IMR-90 (cell line): Measurements from ENCODE around the gene ABCG8. TPM values are rescaled to one million over a fixed set of nuclear protein-coding genes. Genes with fewer than 3 reads are reported as not detected.

Experiments
- ATAC-seq: fragments of 200-7000 bp; cut with Tn5 transposase; 2 replicates; pipeline ENCODE4 v1.9.1; 2020; ENCODE audit warnings: low read depth, mild to moderate bottlenecking, moderate library complexity
- BruUV-seq: library from RNA; stranded (reverse); fragments of 400-500 nt; replicated peaks from 2 replicates; lab custom pipeline; 2021; lab: Mats Ljungman, UMichigan
- CTCF ChIA-PET: fragments of 300-600 bp; formaldehyde crosslinking; extraction: SDS; loops from one replicate; lab custom pipeline; 2021; ENCODE audit warnings: antibody characterized with exemption; lab: Yijun Ruan, JAX
- POLR2A ChIA-PET: fragments of 300-600 bp; sonication (Branson Sonifier 250); formaldehyde crosslinking; loops from one replicate; lab custom pipeline; 2022; ENCODE audit warnings: antibody characterized with exemption; ENCODE audit not compliant: unreplicated experiment; lab: Charles Lee
- DNase-seq: peaks from one replicate; pipeline ENCODE4 v3.0.0; 2013
- H2AFZ ChIP-seq: replicated peaks from 2 replicates; pipeline ENCODE3; 2013; ENCODE audit warnings: low read length, mild to moderate bottlenecking; ENCODE audit not compliant: poor library complexity
- H2AK5ac ChIP-seq: 2 replicates; pipeline ENCODE4 v1.6.1; 2013; ENCODE audit warnings: low read depth, low read length, inconsistent platforms
- H2AK9ac ChIP-seq: replicated peaks from 2 replicates; pipeline ENCODE3; 2013; ENCODE audit warnings: mild to moderate bottlenecking, low read depth, low read length, moderate library complexity; ENCODE audit not compliant: poor library complexity
- H2BK120ac ChIP-seq: 2 replicates; pipeline ENCODE4 v1.6.1; 2013; ENCODE audit warnings: low read depth, low read length, inconsistent platforms
- H2BK15ac ChIP-seq: 3 replicates; pipeline ENCODE4 v1.6.1; 2013; ENCODE audit warnings: low read depth, low read length, inconsistent platforms
- H2BK20ac ChIP-seq: 2 replicates; pipeline ENCODE4 v1.6.1; 2013; ENCODE audit warnings: low read depth, mild to moderate bottlenecking, inconsistent platforms, low read length, moderate library complexity
- H2BK5ac ChIP-seq: 2 replicates; pipeline ENCODE4 v1.6.1; 2013; ENCODE audit warnings: mild to moderate bottlenecking, low read depth, low read length, inconsistent platforms; ENCODE audit not compliant: poor library complexity, severe bottlenecking
- H3K14ac ChIP-seq: replicated peaks from 2 replicates; pipeline ENCODE4 v1.6.1; 2013; ENCODE audit warnings: low read depth, low read length, inconsistent platforms
- H3K18ac ChIP-seq: 2 replicates; pipeline ENCODE4 v1.6.1; 2013; ENCODE audit warnings: low read depth, low read length, control low read depth
- H3K23ac ChIP-seq: 2 replicates; pipeline ENCODE4 v1.6.1; 2013; ENCODE audit warnings: low read depth, low read length, inconsistent platforms
- H3K27ac ChIP-seq: 2 replicates; pipeline ENCODE4 v1.5.1; 2013; ENCODE audit warnings: mild to moderate bottlenecking, control low read depth, low read length; ENCODE audit not compliant: insufficient read depth
- H3K27me3 ChIP-seq: 2 replicates; pipeline ENCODE4 v1.6.1; 2013; ENCODE audit warnings: low read length; ENCODE audit not compliant: control insufficient read depth, insufficient read depth
- H3K36me3 ChIP-seq: 2 replicates; pipeline ENCODE4 v1.6.1; 2013; ENCODE audit warnings: low read length, mixed read lengths; ENCODE audit not compliant: control insufficient read depth, insufficient read depth
- H3K4ac ChIP-seq: 2 replicates; pipeline ENCODE4 v1.6.1; 2013; ENCODE audit warnings: low read depth, low read length, inconsistent platforms
- H3K4me1 ChIP-seq: 2 replicates; pipeline ENCODE4 v1.6.1; 2013; ENCODE audit warnings: low read length, mixed read lengths; ENCODE audit not compliant: control insufficient read depth, insufficient read depth
- H3K4me2 ChIP-seq: 2 replicates; pipeline ENCODE4 v1.6.1; 2013; ENCODE audit warnings: low read depth, mild to moderate bottlenecking, control low read depth, low read length, moderate library complexity
- H3K4me3 ChIP-seq: 2 replicates; pipeline ENCODE4 v1.5.1; 2013; ENCODE audit warnings: low read depth, mild to moderate bottlenecking, control low read depth, low read length, moderate library complexity; ENCODE audit not compliant: insufficient read depth
- H3K56ac ChIP-seq: 2 replicates; pipeline ENCODE4 v1.6.1; 2013; ENCODE audit warnings: low read length, inconsistent platforms; ENCODE audit not compliant: insufficient read depth; ENCODE audit errors: extremely low read depth
- H3K79me1 ChIP-seq, 2 experiments: 2 replicates each; pipeline ENCODE4 v1.6.1; 2013; ENCODE audit warnings: low read length in 2 of 2, inconsistent platforms in 1 of 2, low read depth in 1 of 2
- H3K9ac ChIP-seq: 2 replicates; pipeline ENCODE4 v1.6.1; 2013; ENCODE audit warnings: low read depth, low read length, control low read depth
- H3K9me1 ChIP-seq: 2 replicates; pipeline ENCODE4 v1.6.1; 2013; ENCODE audit warnings: low read length, inconsistent platforms; ENCODE audit not compliant: insufficient read depth
- H3K9me3 ChIP-seq: 2 replicates; pipeline ENCODE4 v1.6.1; 2013; ENCODE audit warnings: low read length; ENCODE audit not compliant: control insufficient read depth, insufficient read depth
- H4K20me1 ChIP-seq: 2 replicates; pipeline ENCODE4 v1.6.1; 2013; ENCODE audit warnings: low read length, inconsistent platforms; ENCODE audit not compliant: insufficient read depth
- H4K5ac ChIP-seq: 2 replicates; pipeline ENCODE4 v1.6.1; 2013; ENCODE audit warnings: mild to moderate bottlenecking, low read depth, low read length, control low read depth
- H4K8ac ChIP-seq, 2 experiments: 2 replicates each; pipeline ENCODE4 v1.6.1; 2013; ENCODE audit warnings: low read depth in 2 of 2, low read length in 2 of 2, control low read depth in 1 of 2, inconsistent platforms in 1 of 2
- H4K91ac ChIP-seq: 2 replicates; pipeline ENCODE4 v1.6.1; 2013; ENCODE audit warnings: low read depth, low read length, inconsistent platforms; ENCODE audit not compliant: insufficient read depth
- BHLHE40 ChIP-seq: fragments of 150-350 bp; IDR thresholded peaks from 2 replicates; pipeline ENCODE4 v1.6.1; 2016; ENCODE audit warnings: mild to moderate bottlenecking, low read depth, low read length
- CEBPB ChIP-seq: IDR thresholded peaks from 2 replicates; pipeline ENCODE4 v1.6.1; 2012; ENCODE audit warnings: low read depth, low read length, improper control_type of control experiment
- CTCF ChIP-seq: conservative IDR thresholded peaks from 2 replicates; pipeline ENCODE4 v1.5.1; 2012; ENCODE audit warnings: mild to moderate bottlenecking, low read depth, low read length, improper control_type of control experiment
- MAFK ChIP-seq: IDR thresholded peaks from 2 replicates; pipeline ENCODE4 v1.6.1; 2012; ENCODE audit warnings: low read depth, low read length, improper control_type of control experiment
- MAZ ChIP-seq: IDR thresholded peaks from 2 replicates; pipeline ENCODE4 v1.6.1; 2012; ENCODE audit warnings: low read depth, mild to moderate bottlenecking, low read length, improper control_type of control experiment, moderate library complexity, borderline replicate concordance
- MXI1 ChIP-seq: IDR thresholded peaks from 2 replicates; pipeline ENCODE4 v1.6.1; 2012; ENCODE audit warnings: low read depth, mild to moderate bottlenecking, low read length, moderate library complexity, borderline replicate concordance
- NFE2L2 ChIP-seq: fragments of 150-350 bp; IDR thresholded peaks from 2 replicates; pipeline ENCODE4 v1.6.1; 2016; ENCODE audit warnings: low read depth, mild to moderate bottlenecking, low read length
- POLR2A ChIP-seq: IDR thresholded peaks from 2 replicates; pipeline ENCODE4 v1.6.1; 2012; ENCODE audit warnings: mild to moderate bottlenecking, low read depth, low read length
- RAD21 ChIP-seq: IDR thresholded peaks from 2 replicates; pipeline ENCODE4 v1.6.1; 2012; ENCODE audit warnings: low read length, improper control_type of control experiment
- RCOR1 ChIP-seq: IDR thresholded peaks from 2 replicates; pipeline ENCODE4 v1.6.1; 2012; ENCODE audit warnings: mild to moderate bottlenecking, low read length, improper control_type of control experiment; ENCODE audit not compliant: insufficient replicate concordance
- RFX5 ChIP-seq: IDR thresholded peaks from 2 replicates; pipeline ENCODE4 v1.8.0; 2012; ENCODE audit warnings: low read depth, mild to moderate bottlenecking, low read length, moderate library complexity
- USF2 ChIP-seq: fragments of 150-350 bp; IDR thresholded peaks from 2 replicates; pipeline ENCODE4 v1.6.1; 2017; ENCODE audit warnings: mild to moderate bottlenecking, antibody characterized with exemption, low read length, low read depth
- WGBS, 2 experiments: methylation state at CpG; one replicate each; pipeline versions ENCODE4 v1.1.5 to v1.1.7; 2013; ENCODE audit warnings: missing lambda C conversion rate in 2 of 2; ENCODE audit not compliant: insufficient read length in 1 of 2; ENCODE audit errors: extremely low coverage in 2 of 2; 5-methylcytosine and 5-hydroxymethylcytosine counted together
- dilution Hi-C: fragments of 300-500 bp; cut with HindIII; formaldehyde crosslinking; loops from one replicate; pipeline ENCODE4 v1.14.3; 2018; ENCODE audit warnings: low sequenced_read_pairs; ENCODE audit not compliant: unreplicated experiment
- in situ Hi-C: fragments of 300-500 bp; cut with MboI; formaldehyde crosslinking; loops from 3 replicates; pipeline ENCODE4 v1.14.3; 2019; ENCODE audit warnings: low sequenced_read_pairs, inconsistent platforms, mixed read lengths
- intact Hi-C: fragments of 100-400 bp; cut with micrococcal nuclease; formaldehyde crosslinking; loops from 2 replicates; pipeline ENCODE4 v1.10.0; 2022
- polyA plus RNA-seq, 3 experiments: library from polyadenylated mRNA; depleted of rRNA; stranded (reverse); fragments of >200 nt; gene quantifications; 2 replicates each; pipeline ENCODE4 v1.2.3, GENCODE V29; 2012; ENCODE audit warnings: low replicate concordance in 1 of 3
- total RNA-seq: library from RNA; depleted of rRNA; stranded (reverse); fragments of >200 nt; gene quantifications from 2 replicates; pipeline ENCODE4 v1.2.3, GENCODE V29; 2012

ABCG8 gene
- total and polyA plus RNA-seq, 2 of the 4 experiments (the other 2 are of a cell fraction) = not detected

- no peak overlapping the region for H3K4me3 ChIP-seq
- no peak overlapping the region for H3K14ac ChIP-seq
- peaks cover 55% of the 10 kb centered on the region for H3K27me3 ChIP-seq
- no peak overlapping the region for H3K27ac ChIP-seq
- H2AK9ac ChIP-seq = peak overlapping the region; percentile 55
- H2BK15ac ChIP-seq = no peak overlapping the region
- H3K36me3 ChIP-seq = no peaks in the 10 kb centered on the region
- DNase-seq (no peak), ATAC-seq (no peak)
- H4K20me1 ChIP-seq = no peaks in the 10 kb centered on the region
- no peak overlapping the region for H3K23ac ChIP-seq
- POLR2A ChIA-PET = no interaction called here
- no peak overlapping the region for H4K91ac ChIP-seq
- H4K5ac ChIP-seq = no peak overlapping the region
- BruUV-seq = no TSS peak
- H3K56ac ChIP-seq = no peak overlapping the region
- H3K4ac ChIP-seq = no peak overlapping the region
- intact Hi-C loops (no loop called here), dilution Hi-C loops (no loop called here), in situ Hi-C loops (no loop called here)
- TF ChIP-seq CTCF (no peak), BHLHE40 (no peak), NFE2L2 (no peak), MAFK (no peak), MAZ (no peak), USF2 (no peak), MXI1 (no peak), CEBPB (no peak), RFX5 (no peak), RCOR1 (no peak), POLR2A (no peak), RAD21 (no peak)
- H2BK5ac ChIP-seq = no peak overlapping the region
- no peak overlapping the region for H4K8ac ChIP-seq
- H3K4me1 ChIP-seq = no peaks in the 10 kb centered on the region
- no peak overlapping the region for H2BK20ac ChIP-seq
- H3K18ac ChIP-seq = no peak overlapping the region
- no peak overlapping the region for H3K9ac ChIP-seq
- H3K9me1 ChIP-seq = no peaks in the 10 kb centered on the region
- no peak overlapping the region for H2AK5ac ChIP-seq
- H3K79me1 ChIP-seq = no peaks in the 10 kb centered on the region
- 34% methylated on average over 3 of the region's 14 CpGs; no CpG with 5 or more reads in 1 of the 2 experiments for WGBS, 2 experiments
- no peaks in the 10 kb centered on the region for H3K9me3 ChIP-seq
- H2BK120ac ChIP-seq = no peak overlapping the region
- CTCF ChIA-PET = interaction anchor here (0.6 kb wide), 1 partner anchor 204 kb away, joined by 3 read pairs; no protein-coding TSS in a partner anchor
- H3K4me2 ChIP-seq = no peak overlapping the region
- H2AFZ ChIP-seq = no peak overlapping the region
Measured at GRCh38 chr2:43839776-43840564, 1.2 kb downstream of the ABCG8 start.
